Panc1 (cell line): ENCODE data around the gene BCL2L12. TPM values are rescaled to one million over a fixed set of nuclear protein-coding genes. Genes with fewer than 3 reads are reported as not detected.

Experiments used
- ATAC-seq: fragments of 200-7000 bp; cut with Tn5 transposase; 2 replicates; pipeline ENCODE4 v1.9.1; 2020; ENCODE audit warnings: mild to moderate bottlenecking, moderate library complexity
- BruUV-seq: library from RNA; stranded (reverse); fragments of 400-500 nt; replicated peaks from 2 replicates; lab custom pipeline; 2021; lab: Mats Ljungman, UMichigan
- CTCF ChIA-PET: fragments of 300-600 bp; sonication (Branson Sonifier 250); formaldehyde crosslinking; loops from one replicate; lab custom pipeline; 2022; ENCODE audit warnings: antibody characterized with exemption; lab: Charles Lee
- POLR2A ChIA-PET: fragments of 300-600 bp; sonication (Branson Sonifier 250); formaldehyde crosslinking; loops from one replicate; lab custom pipeline; 2022; ENCODE audit warnings: antibody characterized with exemption; lab: Charles Lee
- DNase-seq: peaks from one replicate; pipeline ENCODE4 v3.0.0-alpha.2; 2010; ENCODE audit warnings: low read depth, low spot score
- H3K27ac ChIP-seq: 2 replicates; pipeline ENCODE4 v1.5.1; 2011; ENCODE audit warnings: mild to moderate bottlenecking, low read length, inconsistent platforms
- H3K27me3 ChIP-seq: fragments of 200-500 bp; sonication (Bioruptor generic); 2 replicates; pipeline ENCODE4 v1.6.0; 2014; ENCODE audit warnings: low read length, inconsistent platforms; ENCODE audit not compliant: control insufficient read depth, insufficient read depth
- H3K36me3 ChIP-seq: fragments of 200-500 bp; sonication (Bioruptor generic); 2 replicates; pipeline ENCODE4 v1.5.1; 2014; ENCODE audit warnings: inconsistent platforms, mild to moderate bottlenecking, low read length, moderate library complexity; ENCODE audit not compliant: control insufficient read depth, insufficient read depth
- H3K4me1 ChIP-seq: 2 replicates; pipeline ENCODE4 v1.5.1; 2011; ENCODE audit warnings: inconsistent platforms, mild to moderate bottlenecking, low read length, moderate library complexity; ENCODE audit not compliant: control insufficient read depth, insufficient read depth
- H3K4me3 ChIP-seq, 2 experiments: 2 replicates each; pipeline ENCODE4 v1.5.1; 2011 to 2012; ENCODE audit warnings: low read depth in 2 of 2, low read length in 2 of 2, mild to moderate bottlenecking in 2 of 2, inconsistent platforms in 1 of 2, moderate library complexity in 1 of 2
- H3K9me3 ChIP-seq: fragments of 200-500 bp; sonication (Bioruptor generic); 2 replicates; pipeline ENCODE4 v1.5.1; 2014; ENCODE audit warnings: low read depth, mild to moderate bottlenecking, inconsistent platforms, low read length, moderate library complexity; ENCODE audit not compliant: control insufficient read depth, insufficient read depth
- CTCF ChIP-seq: fragments of 450-650 bp; IDR thresholded peaks from 2 replicates; pipeline ENCODE4 v1.5.1; 2017; ENCODE audit warnings: mild to moderate bottlenecking
- POLR2AphosphoS5 ChIP-seq: IDR thresholded peaks from 2 replicates; pipeline ENCODE4 v1.6.1; 2012; ENCODE audit warnings: mild to moderate bottlenecking, low read depth, low read length, moderate library complexity
- REST ChIP-seq, 2 experiments: IDR thresholded peaks; 2 replicates each; pipeline ENCODE4 v1.6.1; 2011 to 2012; ENCODE audit warnings: low read depth in 2 of 2, control low read depth in 1 of 2, low read length in 1 of 2, mild to moderate bottlenecking in 1 of 2, moderate library complexity in 1 of 2; ENCODE audit not compliant: insufficient read depth in 1 of 2
- SIN3A ChIP-seq: IDR thresholded peaks from 2 replicates; pipeline ENCODE4 v1.6.1; 2012; ENCODE audit warnings: low read depth, mild to moderate bottlenecking, low read length, moderate library complexity, borderline replicate concordance; ENCODE audit not compliant: insufficient read depth
- TCF7L2 ChIP-seq: IDR thresholded peaks from 2 replicates; pipeline ENCODE4 v1.6.1; 2011; ENCODE audit warnings: mild to moderate bottlenecking, low read depth, low read length, inconsistent platforms
- in situ Hi-C: cut with HindIII; loops from 2 replicates; pipeline ENCODE4 v1.10.0; 2016; ENCODE audit warnings: low sequenced_read_pairs, low pct_unique_long_range_greater_than_20kb
- intact Hi-C: fragments of 100-400 bp; cut with micrococcal nuclease; formaldehyde crosslinking; loops from one replicate; pipeline ENCODE4 v1.10.0; 2022; ENCODE audit not compliant: unreplicated experiment
- total RNA-seq: library from RNA; stranded (reverse); gene quantifications from one replicate; pipeline ENCODE4 v1.2.1, GENCODE V29; 2021; ENCODE audit not compliant: unreplicated experiment

Gene BCL2L12
- total RNA-seq, 1 experiment from 2014 or later = 69.6 TPM

- DNase-seq = no peak
- intact Hi-C loops (no loop called here), in situ Hi-C loops (no loop called here)
- Histone ChIP-seq H3K27ac (peak overlapping the region; percentile 35; the same call in 1 of the 2 replicates), H3K4me3 (peak overlapping the region; percentile 34 to 48; a peak in 3 of 4 replicates), H3K36me3 (peaks cover 3% of the 10 kb centered on the region; the same call in 1 of the 2 replicates), H3K4me1 (no peaks in the 10 kb centered on the region; the same call in 1 of the 2 replicates), H3K27me3 (no peaks in the 10 kb centered on the region), H3K9me3 (no peaks in the 10 kb centered on the region)
- TF ChIP-seq SIN3A (no peak), CTCF (no peak), REST (IDR thresholded peaks at IDR 0.05; ENCODE audit: insufficient read depth in 1 of 2, low read depth in 2 of 2, low read length in 1 of 2) (no peak), POLR2AphosphoS5 (no peak), TCF7L2 (no peak)
- no peak for ATAC-seq
- ChIA-PET CTCF (interaction anchor here (0.7 kb wide), 1 partner anchor 40 kb away, joined by 4 read pairs; no protein-coding TSS in a partner anchor), POLR2A (interaction anchor here (0.6 to 0.7 kb wide), 2 partner anchors 50 to 70 kb away, joined by 3 to 6 read pairs; no protein-coding TSS in a partner anchor)
- no TSS peak for BruUV-seq
These were observed 50.4 kb downstream of the BCL2L12 start for GRCh38 chr19:49716154-49716553.

- in situ Hi-C loops = no loop called here
- Histone ChIP-seq H3K36me3 (peaks cover 3% of the 10 kb centered on the region; the same call in 1 of the 2 replicates), H3K9me3 (no peaks in the 10 kb centered on the region), H3K4me3 (no peak overlapping the region), H3K27me3 (no peaks in the 10 kb centered on the region), H3K4me1 (no peaks in the 10 kb centered on the region; the same call in 1 of the 2 replicates), H3K27ac (no peak overlapping the region)
- no peak for DNase-seq
- no TSS peak for BruUV-seq
- ChIA-PET CTCF (no interaction called here), POLR2A (no interaction called here)
- intact Hi-C loops = no loop called here
- no peak for ATAC-seq
- TF ChIP-seq SIN3A = no peak
- TF ChIP-seq POLR2AphosphoS5 = no peak
- no peak for TF ChIP-seq TCF7L2
- no peak for TF ChIP-seq CTCF
- TF ChIP-seq REST (IDR thresholded peaks at IDR 0.05; ENCODE audit: insufficient read depth in 1 of 2, low read depth in 2 of 2, low read length in 1 of 2) = no peak
These were observed 52.8 kb downstream of the BCL2L12 start for GRCh38 chr19:49718511-49718910.
